GM19043 (cell line): Measurements from ENCODE around the gene CSH2.
"Not testable (repeated sequence)": the region's sequence is repeated elsewhere in the genome, so short reads cannot be mapped to it uniquely, and the experiment has no call there.

ENCODE experiments used
- ATAC-seq: cut with Tn5 transposase; IDR thresholded peaks from one replicate; pipeline ENCODE4 v1.9.1; 2021; ENCODE audit warnings: low read depth; ENCODE audit not compliant: unreplicated experiment

The CSH2 gene

GRCh38 chr17:63873577-63873976 lies at the start of gene CSH2:
TSS of gene CSH2 (minus strand) at chr17:63873677. CDS start at chr17:63873614, 63 bp downstream.
- ATAC-seq, result not testable (repeated sequence)

DNA sequence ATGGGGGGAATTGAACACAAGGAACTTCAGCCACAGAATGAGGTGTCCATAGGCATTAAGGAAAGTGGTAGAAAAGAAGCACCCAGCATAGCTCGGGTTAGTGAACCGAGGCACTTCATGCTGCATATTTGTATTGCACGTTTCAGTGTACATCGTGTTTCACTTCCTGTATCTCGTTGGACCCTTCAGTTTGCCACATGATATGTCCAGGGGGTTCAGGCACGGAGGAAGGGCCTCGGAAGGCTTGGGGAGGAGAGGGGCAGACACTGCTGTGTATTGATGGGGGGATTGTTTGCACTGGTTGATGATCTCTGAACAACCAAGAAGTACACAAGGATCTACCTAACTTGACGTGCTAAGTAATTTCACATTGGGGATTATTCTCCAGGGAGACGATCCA lies 48.9 kb upstream of the CSH2 start:
- ATAC-seq, result not testable (repeated sequence)

DNA sequence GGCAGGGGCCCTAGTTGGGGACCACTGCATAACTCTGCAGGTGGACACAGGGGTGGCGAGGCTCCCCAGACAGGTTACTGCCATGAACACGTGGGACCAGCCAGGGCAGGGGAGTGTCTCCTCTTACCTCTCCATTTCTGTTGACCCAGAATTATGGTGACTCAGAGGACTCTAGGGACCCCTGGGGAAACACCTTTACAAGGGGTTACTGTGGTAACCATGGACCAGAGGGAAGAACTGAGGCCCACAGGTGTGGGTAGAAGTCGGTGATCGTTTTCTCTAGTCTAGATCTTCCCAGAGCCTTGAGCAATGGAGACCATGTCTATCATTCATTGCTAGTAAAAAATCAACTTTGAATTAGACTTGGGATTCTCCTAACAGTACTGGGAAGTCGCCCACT lies 47.3 kb upstream of the CSH2 start:
- not testable (repeated sequence) for ATAC-seq

DNA sequence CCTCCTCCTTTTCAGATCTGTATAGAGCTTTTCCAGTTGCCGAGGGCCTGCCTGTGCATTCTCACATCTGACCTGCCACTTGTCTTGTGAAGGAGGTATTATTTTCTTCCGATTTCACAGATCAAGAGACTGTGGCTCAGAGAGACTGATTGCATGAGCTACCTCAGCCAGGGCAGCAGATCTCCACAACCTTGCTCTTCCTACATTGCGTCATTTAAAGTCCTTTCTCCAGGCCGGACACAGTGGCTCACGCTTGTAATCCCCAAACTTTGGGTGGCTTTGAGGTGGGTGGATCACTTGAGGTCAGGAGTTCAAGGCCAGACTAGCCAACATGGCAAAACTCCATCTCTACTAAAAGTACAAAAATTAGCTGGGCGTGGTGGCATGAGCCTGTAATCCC lies 46.6 kb upstream of the CSH2 start:
- ATAC-seq, result not testable (repeated sequence)

DNA sequence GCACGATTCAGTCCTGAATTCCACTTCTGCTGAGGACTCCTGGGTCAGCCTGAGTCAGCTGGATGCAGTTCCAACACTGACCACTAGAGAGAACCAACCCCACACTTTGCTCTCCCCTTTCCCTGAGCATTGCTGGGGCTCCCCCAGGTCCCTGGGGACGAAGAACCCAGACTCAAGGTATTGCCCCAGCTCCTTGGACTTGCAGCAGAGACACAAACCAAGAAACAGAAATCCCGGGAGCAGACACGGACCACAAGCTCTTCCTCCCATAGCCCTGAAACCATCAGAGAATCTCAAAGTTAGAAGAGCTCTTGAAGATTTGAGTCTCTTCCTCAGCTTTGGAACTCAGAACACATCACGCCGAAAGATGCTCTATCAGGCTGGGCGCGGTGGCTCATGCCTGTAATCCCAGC lies 45.8 kb upstream of the CSH2 start:
- peak; percentile 58 for ATAC-seq

DNA sequence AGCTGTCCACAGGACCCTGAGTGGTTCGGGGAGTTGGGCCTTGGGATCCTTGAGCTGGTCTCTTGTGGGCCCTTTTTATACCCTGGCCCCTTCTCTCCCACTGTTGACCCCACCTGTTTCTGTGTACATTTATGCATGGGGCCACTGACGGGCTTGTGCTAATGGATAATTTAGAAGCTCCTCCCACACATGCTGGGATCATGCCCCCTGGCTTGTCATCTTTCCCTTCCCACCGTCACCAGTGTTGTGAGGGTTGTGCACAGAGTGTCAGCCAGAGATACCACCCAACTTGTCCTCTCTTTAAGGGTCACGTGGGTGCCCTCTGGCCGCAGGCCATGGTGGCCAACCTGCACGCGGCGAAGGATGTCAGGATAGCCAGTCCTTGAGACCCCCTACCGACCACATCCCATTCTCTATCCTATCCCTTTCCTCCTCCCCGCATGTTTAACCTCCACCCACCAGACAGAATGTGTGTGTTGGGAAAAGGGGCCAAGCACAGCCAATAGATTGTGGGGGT lies 45.4 kb upstream of the CSH2 start, which contains the start of gene GH1:
Gene GH1, minus strand, starts transcription at position 51 of the 517 bp plus-strand sequence. CDS start 63 bp downstream, outside the sequence.
- not testable (repeated sequence) for ATAC-seq

DNA sequence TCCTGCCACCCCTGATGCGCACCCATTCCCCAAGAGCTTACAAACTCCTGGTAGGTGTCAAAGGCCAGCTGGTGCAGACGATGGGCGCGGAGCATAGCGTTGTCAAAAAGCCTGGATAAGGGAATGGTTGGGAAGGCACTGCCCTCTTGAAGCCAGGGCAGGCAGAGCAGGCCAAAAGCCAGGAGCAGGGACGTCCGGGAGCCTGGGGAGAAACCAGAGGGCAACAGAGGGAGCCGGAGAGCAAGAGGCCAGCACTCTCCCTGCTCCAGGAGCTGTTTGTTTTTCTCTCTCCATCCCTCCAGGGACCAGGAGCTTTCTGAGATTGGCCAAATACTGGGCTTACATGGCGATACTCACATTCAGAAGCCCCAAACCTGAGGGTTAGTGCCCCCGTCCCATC lies 44.8 kb upstream of the CSH2 start:
- no peak for ATAC-seq

- no peak for ATAC-seq
Measured at GRCh38 chr17:63917646-63918045, 44.2 kb upstream of the CSH2 start.

GRCh38 chr17:63917206-63917605 lies 43.7 kb upstream of the CSH2 start:
- not testable (repeated sequence) for ATAC-seq

DNA sequence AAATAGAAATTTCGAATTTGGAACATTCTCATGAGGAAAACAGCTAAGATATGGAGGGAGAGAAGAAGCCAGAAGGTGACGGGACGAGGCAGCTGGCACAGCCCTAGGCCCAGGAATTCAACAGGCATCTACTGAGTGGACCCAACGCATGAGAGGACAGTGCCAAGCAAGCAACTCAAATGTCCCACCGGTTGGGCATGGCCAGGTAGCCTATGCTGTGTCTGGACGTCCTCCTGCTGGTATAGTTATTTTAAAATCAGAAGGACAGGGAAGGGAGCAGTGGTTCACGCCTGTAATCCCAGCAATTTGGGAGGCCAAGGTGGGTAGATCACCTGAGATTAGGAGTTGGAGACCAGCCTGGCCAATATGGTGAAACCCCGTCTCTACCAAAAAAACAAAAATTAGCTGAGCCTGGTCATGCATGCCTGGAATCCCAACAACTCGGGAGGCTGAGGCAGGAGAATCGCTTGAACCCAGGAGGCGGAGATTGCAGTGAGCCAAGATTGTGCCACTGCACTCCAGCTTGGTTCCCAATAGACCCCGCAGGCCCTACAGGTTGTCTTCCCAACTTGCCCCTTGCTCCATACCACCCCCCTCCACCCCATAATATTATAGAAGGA lies 43.2 kb upstream of the CSH2 start:
- ATAC-seq, result no peak

DNA sequence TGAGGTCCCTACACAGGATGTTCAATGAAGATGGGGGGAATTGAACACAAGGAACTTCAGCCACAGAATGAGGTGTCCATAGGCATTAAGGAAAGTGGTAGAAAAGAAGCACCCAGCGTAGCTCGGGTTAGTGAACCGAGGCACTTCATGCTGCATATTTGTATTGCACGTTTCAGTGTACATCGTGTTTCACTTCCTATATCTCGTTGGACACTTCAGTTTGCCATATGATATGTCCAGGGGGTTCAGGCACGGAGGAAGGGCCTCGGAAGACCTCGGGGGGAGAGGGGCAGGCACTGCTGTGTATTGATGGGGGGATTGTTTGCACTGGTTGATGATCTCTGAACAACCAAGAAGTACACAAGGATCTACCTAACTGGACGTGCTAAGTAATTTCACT lies 42.3 kb upstream of the CSH2 start:
- ATAC-seq, result peak; percentile 54

- ATAC-seq, result no peak
Measured at GRCh38 chr17:63914471-63914870, 41.0 kb upstream of the CSH2 start.

- ATAC-seq, result no peak
Measured at GRCh38 chr17:63911657-63912100, 38.2 kb upstream of the CSH2 start.

DNA sequence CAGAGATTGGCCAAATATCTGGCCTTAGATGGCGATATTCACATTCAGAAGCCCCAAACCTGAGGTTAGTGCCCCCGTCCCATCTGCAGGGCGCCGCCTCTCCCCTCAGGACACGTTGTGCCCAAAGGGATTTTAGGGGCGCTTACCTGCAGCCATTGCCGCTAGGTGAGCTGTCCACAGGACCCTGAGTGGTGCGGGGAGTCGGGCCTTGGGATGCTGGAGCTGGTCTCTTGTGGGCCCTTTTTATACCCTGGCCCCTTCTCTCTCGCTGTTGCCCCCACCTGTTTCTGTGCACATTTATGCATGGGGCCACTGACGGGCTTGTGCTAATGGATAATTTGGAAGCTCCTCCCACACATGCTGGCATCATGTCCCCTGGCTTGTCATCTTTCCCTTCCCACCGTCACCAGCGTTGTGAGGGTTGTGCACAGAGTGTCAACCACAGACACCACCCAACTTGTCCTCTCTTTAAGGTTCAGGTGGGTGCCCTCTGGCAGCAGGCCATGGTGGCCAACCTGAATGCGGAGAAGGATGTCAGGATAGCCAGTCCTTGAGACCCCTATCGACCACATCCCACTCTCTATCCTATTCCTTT lies 37.7 kb upstream of the CSH2 start, which contains the start of gene CSHL1:
Gene CSHL1, minus strand, starts transcription at position 218 of the 595 bp plus-strand sequence. Its CDS starts 62 bp downstream, at position 156.
- no peak for ATAC-seq

DNA sequence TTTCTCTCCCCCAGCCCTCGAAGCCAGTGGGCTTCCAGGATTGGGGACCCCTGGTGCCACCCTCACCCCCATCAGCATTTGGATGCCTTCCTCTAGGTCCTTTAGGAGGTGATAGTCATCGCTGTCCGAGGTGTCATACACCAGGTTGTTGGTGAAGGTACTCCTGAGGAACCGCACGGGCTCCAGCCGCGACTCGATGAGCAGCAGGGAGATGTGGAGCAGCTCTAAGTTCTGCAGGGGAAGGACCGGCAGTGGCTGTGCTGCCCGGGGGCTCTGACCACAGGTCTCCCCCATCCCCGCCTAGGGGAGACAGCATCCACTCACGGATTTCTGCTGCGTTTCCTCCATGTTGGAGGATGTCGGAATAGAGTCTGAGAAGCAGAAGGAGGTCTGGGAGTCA lies 36.6 kb upstream of the CSH2 start:
- ATAC-seq, result no peak

DNA sequence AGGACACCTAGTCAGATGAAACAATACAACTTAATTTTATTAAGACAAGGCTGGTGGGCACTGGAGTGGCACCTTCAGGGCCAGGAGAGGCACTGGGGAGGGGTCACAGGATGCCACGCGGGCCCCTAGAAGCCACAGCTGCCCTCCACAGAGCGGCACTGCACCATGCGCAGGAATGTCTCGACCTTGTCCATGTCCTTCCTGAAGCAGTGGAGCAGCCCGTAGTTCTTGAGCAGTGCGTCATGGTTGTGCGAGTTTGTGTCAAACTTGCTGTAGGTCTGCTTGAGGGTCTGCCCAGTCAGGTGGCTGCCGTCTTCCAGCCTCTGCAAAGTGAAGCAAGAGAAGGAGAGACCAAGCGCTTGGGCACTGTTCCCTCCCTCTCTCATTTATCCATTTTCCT lies 36.1 kb upstream of the CSH2 start:
- not testable (repeated sequence) for ATAC-seq

- not testable (repeated sequence) for ATAC-seq
Measured at GRCh38 chr17:63907161-63907778, 33.8 kb upstream of the CSH2 start.

- not testable (repeated sequence) for ATAC-seq
Measured at GRCh38 chr17:63904796-63905195, 31.3 kb upstream of the CSH2 start.

DNA sequence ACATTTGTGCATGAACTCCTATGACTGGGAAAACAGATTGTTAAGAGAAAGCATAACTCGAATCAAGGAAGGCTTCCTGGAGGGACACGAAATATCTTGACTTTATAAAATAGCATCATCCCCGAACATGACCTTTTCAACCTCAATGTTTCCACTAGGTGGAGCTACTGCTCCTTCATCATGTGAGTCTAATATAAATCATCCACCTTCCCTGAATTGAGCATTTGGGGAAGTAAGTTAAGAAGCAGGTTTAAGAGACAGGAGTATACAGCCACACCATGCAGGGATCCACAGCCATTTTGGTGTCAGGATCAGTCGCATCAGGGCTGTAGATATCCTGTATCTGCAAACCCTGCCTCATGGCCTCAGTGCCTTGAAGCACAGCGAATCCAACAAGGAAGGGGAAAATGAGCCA lies 30.3 kb upstream of the CSH2 start:
- ATAC-seq, result not testable (repeated sequence)

DNA sequence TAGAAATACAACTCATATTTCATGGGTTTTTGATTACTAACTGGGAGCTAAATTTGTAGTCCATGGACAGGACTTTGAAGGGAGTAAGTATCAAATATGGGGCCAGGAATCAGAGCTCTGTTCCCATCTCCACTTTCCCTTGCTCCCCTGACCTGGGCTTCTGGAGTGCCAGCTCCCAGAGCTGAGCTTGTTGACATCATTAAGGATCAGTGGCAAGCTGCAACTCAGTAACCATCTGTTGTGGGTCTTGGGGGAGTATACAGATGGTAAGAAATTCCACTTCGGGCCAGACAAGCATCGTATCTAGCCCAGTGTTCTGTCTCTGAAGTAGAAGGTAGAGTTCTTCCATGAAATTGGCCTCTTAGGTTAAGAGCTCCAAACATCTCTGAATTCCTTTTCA lies 28.5 kb upstream of the CSH2 start:
- not testable (repeated sequence) for ATAC-seq
